HG03571 (cell line): ENCODE measurements around the gene EXOSC5.
A peak's percentile ranks its signal among the peaks of the same experiment; 100 is the strongest.
"Not testable (repeated sequence)": the region's sequence is repeated elsewhere in the genome, so short reads cannot be mapped to it uniquely, and the experiment has no call there.

ENCODE experiments used
- ATAC-seq: cut with Tn5 transposase; IDR thresholded peaks from one replicate; pipeline ENCODE4 v1.9.1; 2021; ENCODE audit not compliant: unreplicated experiment

The EXOSC5 gene

DNA sequence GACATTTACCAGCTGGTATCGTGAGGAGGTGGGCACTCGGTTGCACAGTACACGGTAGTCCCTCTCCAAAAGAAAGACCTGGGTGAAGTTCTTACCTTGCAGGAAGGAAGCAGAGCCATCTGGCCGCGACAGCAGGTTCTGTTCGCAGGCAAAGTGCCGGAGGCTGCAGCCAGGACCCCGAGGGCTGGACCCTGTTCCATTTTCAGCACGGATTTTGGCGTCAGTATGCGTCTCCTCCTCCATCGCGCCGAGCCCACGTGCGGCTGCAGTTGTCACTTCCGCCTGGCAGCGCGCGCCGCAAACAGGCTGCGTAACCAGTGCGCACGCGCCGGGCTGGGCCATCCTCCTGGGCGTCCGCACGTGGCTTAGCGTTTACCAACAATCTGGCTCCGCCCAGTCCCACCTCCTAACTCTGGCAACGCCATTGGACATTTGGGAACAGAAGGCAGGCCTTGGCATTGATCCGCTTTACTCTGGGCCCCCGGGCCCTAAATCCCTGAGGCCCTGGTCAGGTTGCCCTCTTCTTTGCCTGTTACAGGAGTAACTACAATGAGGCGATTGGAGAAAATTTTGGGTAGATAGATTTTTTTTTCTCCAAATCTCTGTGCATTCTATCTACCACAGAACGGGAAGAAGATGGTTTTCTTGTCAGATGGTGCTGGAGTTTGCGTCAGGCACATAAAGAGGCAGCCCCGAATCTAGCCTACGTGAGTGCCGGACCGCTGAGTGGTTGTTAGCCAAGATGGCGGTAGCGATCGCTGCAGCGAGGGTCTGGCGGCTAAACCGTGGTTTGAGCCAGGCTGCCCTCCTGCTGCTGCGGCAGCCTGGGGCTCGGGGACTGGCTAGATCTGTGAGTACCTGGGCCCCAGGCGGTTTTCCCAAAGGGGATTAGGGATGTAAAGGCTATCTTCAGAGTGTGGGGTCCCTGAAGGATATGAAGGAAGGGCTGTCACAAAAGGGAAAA, at the start of gene EXOSC5, which contains the start of gene BCKDHA:
TSS of gene EXOSC5 (minus strand) at position 274 of the 964 bp plus-strand sequence. CDS start at position 243, 31 bp downstream.
TSS of gene BCKDHA (plus strand) at position 733 of the 964 bp plus-strand sequence. CDS start at position 743, 10 bp downstream.
- peak; percentile 82 for ATAC-seq

DNA sequence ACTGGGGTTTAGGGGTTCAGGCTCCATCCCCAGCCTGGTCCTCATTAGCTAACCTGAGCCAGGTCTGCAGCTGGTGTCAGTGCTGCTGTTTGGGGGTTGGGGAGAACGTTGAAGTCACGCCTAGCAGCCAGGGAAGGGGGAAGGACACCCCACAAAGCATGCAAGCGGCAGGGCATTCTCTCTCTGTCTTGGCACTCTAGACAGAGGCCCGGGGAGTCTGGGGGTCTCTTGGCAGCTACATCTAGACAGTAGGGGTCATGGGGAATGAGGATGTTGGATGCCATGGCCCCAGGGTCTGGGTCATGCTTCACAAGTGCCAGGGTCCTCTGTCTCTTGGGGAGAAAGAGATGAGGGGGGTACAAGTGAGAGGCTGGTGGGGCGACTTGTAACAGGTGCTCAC, 48.4 kb upstream of the EXOSC5 start:
- no peak for ATAC-seq

- ATAC-seq = no peak
Observed at GRCh38 chr19:41443813-41444455, 46.8 kb upstream of the EXOSC5 start.

GRCh38 chr19:41442473-41443355, 45.6 kb upstream of the EXOSC5 start, which contains the start of gene ERICH4:
ERICH4 (plus strand) TSS chr19:41443156; CDS start chr19:41443170, 14 bp downstream.
- no peak for ATAC-seq

DNA sequence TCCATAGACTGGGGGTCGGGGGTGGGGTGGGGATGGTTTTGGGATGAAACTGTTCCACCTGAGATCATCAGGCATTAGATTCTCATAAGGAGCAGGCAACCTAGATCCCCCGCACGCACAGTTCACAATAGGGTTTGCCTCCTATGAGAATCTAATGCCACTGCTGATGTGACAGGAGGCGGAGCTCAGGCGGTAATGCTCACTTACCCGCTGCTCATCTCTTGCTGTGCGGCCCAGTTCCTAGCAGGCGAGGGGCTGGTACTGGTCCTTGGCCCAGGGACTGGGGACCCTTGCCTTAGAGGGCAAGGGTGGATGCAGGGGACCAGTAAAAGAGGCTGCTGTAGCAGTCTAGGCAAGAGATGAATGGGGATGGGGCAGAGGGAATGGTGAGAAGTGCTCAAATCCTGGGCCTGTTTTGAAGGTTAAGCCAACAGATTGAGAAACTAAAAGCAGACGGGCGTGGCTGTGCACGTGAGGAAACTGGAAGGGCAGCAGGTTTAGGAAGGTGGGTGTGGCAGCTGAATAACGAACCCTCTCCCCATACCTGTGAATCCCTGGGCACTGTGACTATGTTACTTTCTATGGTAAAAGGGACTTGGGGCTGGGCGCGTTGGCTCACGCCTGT, 44.3 kb upstream of the EXOSC5 start:
- no peak for ATAC-seq

DNA sequence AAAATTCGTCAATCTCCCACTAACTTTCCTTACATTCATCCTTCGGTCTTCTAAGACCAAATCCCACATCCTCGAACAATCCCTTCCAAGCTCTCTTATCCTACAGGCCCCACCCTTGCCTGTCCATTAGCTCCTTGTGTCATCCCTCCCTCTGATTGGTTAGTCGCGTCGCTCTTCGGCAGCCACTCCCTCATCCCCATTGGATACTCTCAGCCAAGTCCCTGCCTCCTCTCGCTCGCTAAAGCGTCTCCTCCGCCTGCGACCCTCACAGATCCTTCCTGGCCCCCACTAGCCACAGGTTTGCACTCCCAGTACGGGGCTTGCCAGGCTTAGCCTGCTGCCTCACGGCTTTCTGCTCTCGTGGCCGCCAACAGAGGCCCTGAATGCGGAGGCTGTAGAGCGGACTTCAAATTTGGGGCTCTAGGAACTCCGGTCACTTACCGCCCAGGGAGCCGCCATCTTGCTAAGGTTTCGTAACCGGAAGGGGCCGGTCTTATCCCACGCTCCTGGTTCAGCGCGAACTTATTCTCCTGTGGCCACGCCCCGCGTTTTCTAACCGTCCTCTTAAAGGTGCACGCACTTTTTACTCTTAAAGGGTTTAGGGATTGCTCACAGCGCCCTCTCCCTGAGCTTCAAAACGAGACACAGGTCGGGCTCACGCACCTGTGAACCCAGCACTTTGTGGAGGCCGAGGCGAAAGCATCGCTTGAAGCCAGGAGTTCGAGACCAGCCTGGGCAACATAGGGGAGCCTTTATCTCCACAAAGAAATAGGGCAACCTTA, 42.5 kb upstream of the EXOSC5 start, which contains the start of gene DMAC2:
TSS of gene DMAC2 (minus strand) at position 472 of the 782 bp plus-strand sequence. CDS start at position 459, 13 bp downstream.
- ATAC-seq = peak; percentile 81

DNA sequence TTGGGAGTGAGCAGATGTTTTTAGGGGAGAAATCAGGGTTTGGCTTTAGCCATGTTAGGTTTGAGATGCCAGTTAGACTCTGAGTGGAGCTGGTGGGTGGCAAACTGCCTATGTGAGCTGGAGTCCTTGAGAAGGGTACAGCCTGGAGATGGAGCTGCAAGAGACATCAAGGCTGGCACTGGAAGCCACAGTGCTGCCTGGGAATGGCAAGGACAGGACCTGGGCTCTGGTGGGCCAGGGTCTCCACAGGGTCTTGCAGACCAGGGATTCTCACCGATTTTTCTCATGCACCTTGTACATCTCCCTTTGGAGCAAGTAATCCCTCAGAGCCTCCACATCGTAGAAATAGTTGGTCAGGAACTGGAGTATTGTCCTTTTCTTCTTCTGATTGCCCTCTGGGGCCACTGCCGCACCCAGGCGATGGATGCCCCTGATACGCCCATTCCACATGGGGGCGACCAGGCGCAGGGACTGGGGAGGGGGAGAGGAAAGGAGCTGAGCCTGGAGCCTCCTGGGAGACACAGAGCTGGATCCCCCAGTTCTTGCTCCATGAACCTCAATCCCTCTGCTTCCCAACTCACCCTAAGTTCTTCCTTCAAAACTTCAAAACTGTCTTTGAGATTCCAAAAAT, 40.9 kb upstream of the EXOSC5 start:
- ATAC-seq = no peak

DNA sequence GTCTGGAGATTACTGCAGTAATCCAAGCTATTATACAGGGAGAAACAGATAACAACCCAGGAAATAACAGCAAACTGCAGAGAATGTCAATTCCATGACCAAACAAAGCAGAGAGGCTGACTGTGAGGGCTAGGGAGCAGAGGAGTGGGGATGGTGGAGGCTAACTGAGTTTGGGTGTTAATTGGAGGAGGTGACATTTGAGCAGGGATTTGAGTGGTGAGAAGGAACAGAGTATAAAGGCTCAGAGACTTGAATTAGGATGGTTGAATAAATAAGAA, 39.5 kb upstream of the EXOSC5 start:
- ATAC-seq = no peak

DNA sequence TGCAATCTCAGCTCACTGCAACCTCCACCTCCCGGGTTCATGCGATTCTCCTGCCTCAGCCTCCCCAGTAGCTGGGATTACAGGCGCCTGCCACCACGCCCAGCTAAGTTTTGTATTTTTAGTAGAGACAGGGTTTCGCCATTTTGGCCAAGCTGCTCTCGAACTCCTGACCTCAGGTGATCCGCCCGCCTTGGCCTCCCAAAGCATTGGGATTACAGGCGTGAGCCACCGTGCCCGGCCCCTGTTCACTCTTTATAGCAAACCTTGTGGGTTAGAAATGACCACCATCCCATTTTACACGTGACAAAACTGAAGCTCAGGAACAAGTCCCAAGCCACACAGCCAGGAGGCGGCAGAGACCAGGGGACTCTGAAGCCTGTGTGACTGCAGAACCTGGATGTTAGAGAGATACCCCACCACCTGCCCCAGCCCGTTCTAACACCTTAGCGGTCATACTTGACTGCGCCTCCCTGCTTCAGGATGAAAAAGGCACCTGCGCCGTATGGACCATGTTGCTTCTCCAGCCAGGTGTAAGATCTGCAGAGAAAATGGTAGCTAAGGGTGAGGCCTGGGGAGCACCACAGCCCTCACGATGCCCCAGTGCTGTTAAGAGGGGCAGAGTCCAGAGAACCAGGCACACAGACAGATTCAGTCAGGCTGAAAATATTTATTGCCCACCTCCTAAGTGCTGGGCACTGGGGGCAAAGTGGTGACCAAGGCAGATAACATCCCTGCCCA, 38.9 kb upstream of the EXOSC5 start:
- no peak for ATAC-seq

- not testable (repeated sequence) for ATAC-seq
Observed at GRCh38 chr19:41435376-41435775, 38.2 kb upstream of the EXOSC5 start.

GRCh38 chr19:41434450-41434849, 37.3 kb upstream of the EXOSC5 start:
- ATAC-seq = no peak

- no peak for ATAC-seq
Observed at GRCh38 chr19:41433171-41433570, 36.0 kb upstream of the EXOSC5 start.

DNA sequence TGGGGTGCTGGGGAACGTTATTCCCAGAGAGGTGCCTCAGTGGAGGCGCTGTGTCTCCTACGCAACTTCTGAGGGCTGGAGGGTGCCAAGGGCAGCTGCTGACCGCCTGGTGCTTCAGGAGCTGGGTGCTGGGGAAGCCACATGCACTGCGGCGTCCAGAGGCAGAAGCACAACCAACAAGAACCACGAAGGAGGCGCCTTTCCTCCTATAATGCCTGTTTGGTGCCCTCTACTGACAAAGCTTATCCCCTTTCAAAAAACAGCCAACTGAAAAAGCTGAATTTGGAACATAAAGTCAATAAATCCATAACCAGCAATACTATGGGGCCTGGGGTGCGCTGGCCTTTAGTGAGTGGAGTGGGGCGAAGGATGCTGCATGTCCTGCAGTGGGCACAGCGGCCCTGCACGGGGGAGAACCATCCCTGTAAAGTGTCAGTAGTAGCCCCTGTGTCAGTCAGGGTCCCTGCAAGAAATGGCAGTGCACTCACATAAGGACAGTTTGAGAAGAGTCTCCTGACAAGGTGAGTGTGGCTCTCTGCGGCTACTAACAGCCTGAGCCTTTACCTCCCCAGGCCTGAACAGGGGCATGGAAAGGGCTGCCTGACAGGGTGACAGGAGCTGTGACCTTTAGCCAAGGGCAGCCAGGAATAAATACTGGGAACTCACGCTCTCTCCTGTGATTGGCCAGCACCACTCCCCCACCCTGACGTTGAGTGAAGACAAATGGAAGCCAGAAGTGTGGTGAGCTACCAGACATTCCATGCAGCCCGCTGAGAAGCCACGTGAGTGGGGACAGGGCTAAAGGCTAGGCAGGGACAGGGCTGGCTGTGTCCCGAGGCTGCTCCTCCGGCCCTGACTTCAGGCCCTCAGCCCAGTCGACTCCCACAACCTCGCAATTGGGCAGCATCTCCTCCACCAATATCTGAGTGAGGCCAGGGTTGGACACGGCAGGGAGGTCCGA, 34.5 kb upstream of the EXOSC5 start:
- ATAC-seq = no peak

- no peak for ATAC-seq
Observed at GRCh38 chr19:41430922-41431321, 33.8 kb upstream of the EXOSC5 start.

DNA sequence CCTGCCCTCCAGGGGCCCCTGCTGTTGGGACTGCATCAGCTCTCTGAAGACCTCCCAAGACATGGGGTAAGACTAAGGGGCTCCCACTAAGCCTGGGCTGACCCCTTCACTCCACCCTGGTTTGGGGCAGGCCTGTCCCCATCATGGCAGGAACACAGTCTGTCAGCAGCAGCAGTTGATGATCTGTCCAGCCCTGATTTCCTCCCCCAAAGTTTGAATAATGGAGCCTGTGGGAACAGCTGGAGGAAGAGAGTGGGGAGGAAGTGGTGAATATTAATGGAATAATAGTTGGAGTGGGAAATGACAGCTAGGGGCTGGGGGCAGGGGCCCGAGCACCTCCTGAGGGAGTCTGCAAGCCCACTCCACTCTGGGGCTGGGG, 31.3 kb upstream of the EXOSC5 start:
- no peak for ATAC-seq

DNA sequence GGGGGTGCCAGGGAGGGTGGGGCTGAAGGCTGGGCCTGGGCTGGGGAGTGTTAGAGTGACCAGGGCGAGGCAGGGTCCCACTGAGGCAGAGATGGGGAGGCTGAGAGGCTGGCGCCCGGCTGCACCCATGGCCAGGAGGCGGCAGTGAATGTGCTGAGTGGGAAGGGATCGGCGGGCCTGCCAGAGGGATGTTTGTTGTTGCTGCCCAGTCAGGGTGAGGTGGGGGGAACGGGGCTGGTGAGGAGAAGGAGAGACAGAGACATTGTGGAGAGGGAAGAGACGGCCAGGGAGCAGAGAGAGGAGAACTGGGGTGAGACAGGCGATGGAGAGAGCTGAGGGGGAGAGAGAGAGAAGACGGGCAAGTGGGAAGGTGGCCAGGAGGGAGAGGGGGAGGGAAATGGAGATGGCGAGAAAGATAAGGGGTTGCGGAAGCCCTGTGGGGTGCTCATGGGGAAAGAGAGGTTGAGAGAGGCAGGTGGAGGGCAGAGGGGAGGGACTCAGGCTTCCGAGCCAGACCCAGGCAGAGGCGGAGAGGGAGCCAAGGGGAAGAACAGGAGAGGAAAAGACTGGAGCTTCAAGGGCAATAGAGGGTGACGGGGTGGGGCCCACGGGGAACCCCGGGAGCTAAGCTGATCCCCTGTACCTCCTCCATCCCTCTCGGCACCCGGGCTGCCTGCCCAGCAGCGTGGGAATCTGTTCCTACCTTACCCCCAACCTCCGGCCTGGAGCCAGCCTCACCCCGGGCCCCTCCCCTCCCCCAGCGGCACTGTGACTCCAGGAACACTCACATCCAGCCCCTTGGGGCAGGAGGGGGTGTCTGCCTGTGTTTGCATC, 30.7 kb upstream of the EXOSC5 start:
- ATAC-seq = no peak
